H7 (cell line): ENCODE results near the gene RHOBTB1. TPM values are rescaled to one million over a fixed set of nuclear protein-coding genes. Genes with fewer than 3 reads are reported as not detected.

Experiments used
- DNase-seq: peaks from one replicate; pipeline ENCODE4 v3.0.0; 2012
- H3K27me3 ChIP-seq: 2 replicates; pipeline ENCODE4 v1.6.0; 2011; ENCODE audit warnings: mild to moderate bottlenecking, low read length; ENCODE audit not compliant: control insufficient read depth, insufficient read depth
- H3K36me3 ChIP-seq: replicated peaks from 2 replicates; pipeline ENCODE4 v1.5.1; 2011; ENCODE audit warnings: low read length; ENCODE audit not compliant: control insufficient read depth, insufficient read depth
- H3K4me3 ChIP-seq: 2 replicates; pipeline ENCODE4 v1.5.1; 2011; ENCODE audit warnings: low read depth, mild to moderate bottlenecking, control low read depth, low read length, moderate library complexity; ENCODE audit not compliant: insufficient read depth
- total RNA-seq: library from RNA; depleted of rRNA; stranded (reverse); fragments of >200 nt; shearing (Covaris generic); gene quantifications from 2 replicates; pipeline ENCODE4 v1.2.3, GENCODE V29; 2014

The RHOBTB1 gene
- total RNA-seq, 1 experiment from 2014 or later: 8.1 TPM

- H3K27me3 ChIP-seq: peaks cover 2% of the 10 kb centered on the region; the same call in 1 of the 2 replicates
- no peaks in the 10 kb centered on the region for H3K36me3 ChIP-seq
- no peak for DNase-seq
- H3K4me3 ChIP-seq: no peak overlapping the region
Measured at GRCh38 chr10:60942134-60942787, 1.7 kb downstream of the RHOBTB1 start.

DNA sequence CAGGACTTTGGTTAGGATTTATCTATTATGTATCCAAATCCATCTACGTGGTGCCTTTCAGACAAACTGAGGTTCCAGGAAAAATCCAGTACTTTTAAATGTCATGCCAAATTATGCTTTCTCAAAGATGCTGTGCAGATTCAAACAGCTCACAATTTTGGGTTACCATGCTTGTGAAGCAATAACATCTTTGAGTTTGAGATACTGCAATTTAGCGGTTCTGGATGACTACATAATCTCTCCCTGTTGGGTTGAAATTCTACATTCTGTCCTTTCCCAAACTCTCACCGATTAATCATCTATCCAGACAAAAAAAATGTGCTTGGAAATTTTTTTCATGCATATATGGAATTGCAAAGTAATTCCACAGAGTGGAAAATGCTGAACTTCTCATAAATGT, 3.5 kb downstream of the RHOBTB1 start:
- no peak overlapping the region for H3K4me3 ChIP-seq
- no peak for DNase-seq
- peaks cover 2% of the 10 kb centered on the region; the same call in 1 of the 2 replicates for H3K27me3 ChIP-seq
- no peaks in the 10 kb centered on the region for H3K36me3 ChIP-seq

DNA sequence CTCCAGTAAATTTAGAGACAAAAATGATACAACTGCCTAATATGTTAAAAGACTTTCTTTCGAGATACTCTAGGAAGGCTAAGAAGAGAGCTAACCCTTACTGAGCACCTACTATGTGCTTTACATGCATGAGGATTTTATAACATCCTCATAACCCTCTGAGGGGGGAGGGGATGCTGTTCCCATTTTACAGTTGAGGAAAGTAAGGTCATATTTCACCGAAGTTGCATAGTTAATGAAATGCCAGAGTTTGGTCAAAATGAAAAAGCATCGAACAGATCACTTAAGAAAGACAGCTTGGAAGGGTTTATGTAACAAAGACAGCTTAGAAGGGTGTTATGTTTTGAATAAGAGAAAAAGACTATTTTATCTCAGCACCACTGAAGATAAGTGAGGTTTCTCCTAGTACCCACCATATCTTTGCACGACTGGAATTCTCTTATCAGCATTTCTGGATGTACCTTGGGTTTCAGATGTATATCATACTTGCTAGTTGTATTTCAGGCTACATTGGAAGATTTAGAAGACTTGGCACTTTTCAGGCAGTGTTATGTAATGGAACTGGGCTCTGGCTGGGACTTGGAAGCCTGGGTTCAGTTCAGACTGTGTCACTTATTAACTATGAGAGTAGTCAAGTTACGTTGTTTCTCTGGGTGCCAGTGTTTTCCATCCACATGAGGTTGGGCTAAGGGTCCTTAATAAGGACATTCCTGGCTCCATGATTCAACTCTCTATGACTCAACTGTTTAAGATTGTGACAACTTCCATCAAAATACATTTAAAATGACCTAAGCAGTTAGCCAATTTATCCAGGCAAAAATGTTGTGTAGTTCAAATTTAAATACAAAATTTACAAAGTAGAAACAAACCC, 6.0 kb downstream of the RHOBTB1 start:
- Histone ChIP-seq H3K4me3 (no peak overlapping the region), H3K36me3 (no peaks in the 10 kb centered on the region), H3K27me3 (no peaks in the 10 kb centered on the region)
- no peak for DNase-seq

- Histone ChIP-seq H3K36me3 (no peaks in the 10 kb centered on the region), H3K4me3 (no peak overlapping the region), H3K27me3 (no peaks in the 10 kb centered on the region)
- DNase-seq: no peak
Measured at GRCh38 chr10:60937022-60937421, 7.0 kb downstream of the RHOBTB1 start.

GRCh38 chr10:60934215-60935175, 9.5 kb downstream of the RHOBTB1 start:
- no peak for DNase-seq
- Histone ChIP-seq H3K36me3 (no peaks in the 10 kb centered on the region), H3K27me3 (no peaks in the 10 kb centered on the region), H3K4me3 (no peak overlapping the region)

DNA sequence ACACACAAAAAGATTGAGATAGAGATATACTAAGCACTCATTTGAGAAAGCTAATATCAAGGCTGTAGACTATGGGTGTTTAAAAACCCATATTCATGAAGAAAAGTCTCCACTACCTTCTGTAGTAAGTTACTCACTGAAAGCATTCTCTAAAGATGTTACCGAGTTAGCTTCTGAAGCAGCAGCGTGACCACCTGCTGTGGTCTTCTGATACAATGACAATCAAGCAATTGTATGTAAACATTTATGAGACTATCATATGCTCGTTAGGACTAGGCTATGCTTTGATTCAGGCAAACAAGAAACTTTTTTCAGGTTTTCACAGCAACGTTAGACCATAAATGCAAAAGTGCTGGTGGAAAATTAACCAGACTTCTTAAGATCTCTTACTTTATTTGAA, 11.2 kb downstream of the RHOBTB1 start:
- no peak overlapping the region for H3K4me3 ChIP-seq
- H3K27me3 ChIP-seq: no peaks in the 10 kb centered on the region
- H3K36me3 ChIP-seq: no peaks in the 10 kb centered on the region
- no peak for DNase-seq

DNA sequence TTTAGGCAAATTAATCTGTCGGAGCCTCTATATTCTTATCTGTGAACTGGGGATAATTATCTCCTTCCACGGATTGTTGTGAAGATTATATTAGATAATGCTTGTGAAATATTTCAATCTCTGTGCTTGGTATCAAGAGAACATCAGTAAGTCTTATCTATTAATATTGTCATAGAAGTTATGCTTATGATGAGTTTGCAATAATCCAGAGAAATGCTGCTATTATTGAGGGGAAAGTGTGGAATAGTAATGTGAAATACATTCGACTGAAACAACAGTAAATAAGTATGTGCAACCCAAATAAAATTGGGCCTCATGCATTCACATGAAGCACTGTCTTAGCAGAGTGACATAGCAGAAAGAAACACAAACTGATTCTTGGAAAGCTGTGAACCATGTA, 13.7 kb downstream of the RHOBTB1 start:
- H3K4me3 ChIP-seq: no peak overlapping the region
- H3K36me3 ChIP-seq: no peaks in the 10 kb centered on the region
- H3K27me3 ChIP-seq: no peaks in the 10 kb centered on the region
- DNase-seq: no peak

DNA sequence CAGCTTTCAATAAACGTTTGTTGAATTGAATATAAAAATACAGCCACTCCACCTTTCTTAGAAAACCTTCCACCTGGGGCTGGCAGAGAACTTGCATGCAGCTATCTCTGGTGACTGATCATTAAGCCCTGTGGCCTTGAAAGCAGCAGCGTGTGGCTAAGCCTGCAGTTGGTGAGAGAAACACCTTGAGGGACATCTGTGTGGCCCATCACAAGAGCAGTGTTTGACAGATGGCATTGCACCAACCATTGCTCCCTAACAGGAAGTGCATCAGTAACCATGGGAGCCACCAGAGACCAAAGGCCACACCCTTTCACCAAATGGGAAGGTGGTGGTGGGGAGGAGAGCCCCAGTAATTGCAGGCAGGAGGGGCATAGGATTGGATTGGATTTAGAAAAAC, 22.4 kb downstream of the RHOBTB1 start:
- Histone ChIP-seq H3K36me3 (no peaks in the 10 kb centered on the region), H3K4me3 (no peak overlapping the region), H3K27me3 (no peaks in the 10 kb centered on the region)
- no peak for DNase-seq

GRCh38 chr10:60920479-60920878, 23.5 kb downstream of the RHOBTB1 start:
- Histone ChIP-seq H3K36me3 (no peaks in the 10 kb centered on the region; the same call in 1 of the 2 replicates), H3K27me3 (no peaks in the 10 kb centered on the region), H3K4me3 (no peak overlapping the region)
- no peak for DNase-seq

DNA sequence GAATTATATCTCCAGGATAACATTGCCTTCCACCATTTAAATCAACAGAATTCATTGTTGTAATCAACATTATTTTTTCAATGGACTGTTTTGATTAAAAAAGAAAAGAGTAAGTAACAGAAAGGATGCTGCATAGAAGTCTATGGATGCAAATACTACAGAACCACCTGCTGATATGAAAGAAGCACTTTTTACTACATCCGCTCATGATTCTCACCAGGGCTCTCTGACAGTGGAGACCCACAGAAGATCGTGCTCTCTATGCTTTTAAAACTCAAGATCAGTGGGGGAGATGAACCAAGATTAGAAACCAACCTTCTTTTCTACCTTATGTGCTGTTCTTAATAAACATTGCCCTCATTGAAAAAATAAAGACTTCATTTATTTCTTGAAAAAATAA, 24.4 kb downstream of the RHOBTB1 start:
- no peaks in the 10 kb centered on the region; the same call in 1 of the 2 replicates for H3K36me3 ChIP-seq
- no peak overlapping the region for H3K4me3 ChIP-seq
- H3K27me3 ChIP-seq: no peaks in the 10 kb centered on the region
- DNase-seq: no peak

GRCh38 chr10:60917331-60918280, 26.4 kb downstream of the RHOBTB1 start:
- Histone ChIP-seq H3K36me3 (no peaks in the 10 kb centered on the region; the same call in 1 of the 2 replicates), H3K4me3 (no peak overlapping the region), H3K27me3 (no peaks in the 10 kb centered on the region)
- DNase-seq: no peak

DNA sequence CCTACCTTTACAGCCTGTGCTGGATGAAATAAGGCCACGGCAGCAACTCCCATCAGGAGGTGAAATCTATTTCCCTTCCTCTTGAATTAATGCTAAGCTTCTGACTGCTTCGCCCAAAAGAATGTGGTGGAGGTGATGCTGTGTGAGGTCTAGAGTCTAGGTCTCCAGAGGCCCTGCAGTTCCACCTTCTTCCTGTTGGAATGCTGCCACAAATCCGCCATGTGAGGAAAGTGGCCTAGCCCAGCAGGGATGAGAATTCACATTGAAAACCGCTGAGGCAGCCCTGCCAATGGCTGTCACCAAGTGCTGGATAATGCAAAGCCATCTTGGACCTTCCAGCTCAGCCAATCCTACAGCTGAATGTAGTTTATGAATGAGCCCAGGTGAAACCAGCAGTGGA, 28.0 kb downstream of the RHOBTB1 start:
- Histone ChIP-seq H3K36me3 (no peaks in the 10 kb centered on the region; the same call in 1 of the 2 replicates), H3K27me3 (no peaks in the 10 kb centered on the region), H3K4me3 (no peak overlapping the region)
- DNase-seq: peak; percentile 12

GRCh38 chr10:60914690-60915141, 29.3 kb downstream of the RHOBTB1 start:
- Histone ChIP-seq H3K27me3 (no peaks in the 10 kb centered on the region), H3K4me3 (no peak overlapping the region), H3K36me3 (no peaks in the 10 kb centered on the region; the same call in 1 of the 2 replicates)
- DNase-seq: no peak
